Uterus (tissue), 2 donors: ENCODE data around the gene SLX4IP.

Experiments
- POLR2A ChIP-seq, 2 donors: fragments of 450-650 bp; IDR thresholded peaks; one replicate each; pipeline ENCODE4 v1.6.1; 2016; ENCODE audit warnings: antibody characterized with exemption in 2 of 2, mild to moderate bottlenecking in 1 of 2, moderate library complexity in 1 of 2
- TF ChIP-seq, protein P1 (sequence below), 4 experiments: fragments of 200-600 bp in 2 of 4; fragments of 450-650 bp in 2 of 4; sonication (generic) in 2 of 4; IDR thresholded peaks; one replicate each; pipeline ENCODE4 v1.5.1; 2016 to 2019; ENCODE audit warnings: antibody characterized with exemption in 4 of 4, mild to moderate bottlenecking in 2 of 4, moderate library complexity in 1 of 4

DNA sequence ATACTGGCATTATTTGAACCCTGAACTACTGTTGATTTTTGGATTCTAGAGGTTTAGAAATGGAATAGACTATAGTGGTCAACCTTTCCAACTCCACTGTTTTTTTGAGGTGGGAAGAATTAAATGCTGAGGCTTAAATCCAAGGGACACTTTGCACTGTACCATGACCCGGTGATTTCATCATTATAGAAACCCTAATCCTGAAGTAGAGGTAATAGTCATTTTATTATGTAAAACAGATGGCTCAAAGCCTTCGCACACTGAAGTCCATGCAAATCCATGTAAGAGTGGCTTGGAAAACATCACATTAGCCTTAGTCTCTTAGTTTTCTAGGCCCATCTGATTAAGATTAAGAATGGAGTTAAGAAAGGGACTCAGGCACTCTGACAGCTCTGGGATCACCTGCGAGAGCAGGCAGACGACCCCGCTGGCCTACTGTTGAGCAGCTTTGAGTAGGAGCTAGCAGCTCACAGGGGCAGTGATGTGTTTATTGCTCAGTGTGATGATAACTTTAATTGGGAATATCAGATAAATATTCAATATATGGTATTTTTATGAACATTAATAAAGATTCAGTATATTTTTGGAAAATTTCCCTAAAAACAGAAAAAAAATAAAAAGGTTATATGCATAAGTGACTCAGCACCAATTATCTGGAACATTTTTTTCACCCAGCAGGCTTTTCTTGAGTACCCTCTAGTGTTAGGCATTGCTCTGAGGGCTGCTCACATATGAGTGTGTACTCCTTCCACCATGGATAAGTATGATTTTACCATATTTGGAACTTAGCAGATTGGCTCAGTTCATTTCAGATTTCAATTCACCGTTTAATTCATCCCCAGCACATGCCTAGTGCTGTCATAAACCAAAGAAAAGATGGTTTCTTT, 13.4 kb downstream of the SLX4IP start:
- TF ChIP-seq, protein P1, sequence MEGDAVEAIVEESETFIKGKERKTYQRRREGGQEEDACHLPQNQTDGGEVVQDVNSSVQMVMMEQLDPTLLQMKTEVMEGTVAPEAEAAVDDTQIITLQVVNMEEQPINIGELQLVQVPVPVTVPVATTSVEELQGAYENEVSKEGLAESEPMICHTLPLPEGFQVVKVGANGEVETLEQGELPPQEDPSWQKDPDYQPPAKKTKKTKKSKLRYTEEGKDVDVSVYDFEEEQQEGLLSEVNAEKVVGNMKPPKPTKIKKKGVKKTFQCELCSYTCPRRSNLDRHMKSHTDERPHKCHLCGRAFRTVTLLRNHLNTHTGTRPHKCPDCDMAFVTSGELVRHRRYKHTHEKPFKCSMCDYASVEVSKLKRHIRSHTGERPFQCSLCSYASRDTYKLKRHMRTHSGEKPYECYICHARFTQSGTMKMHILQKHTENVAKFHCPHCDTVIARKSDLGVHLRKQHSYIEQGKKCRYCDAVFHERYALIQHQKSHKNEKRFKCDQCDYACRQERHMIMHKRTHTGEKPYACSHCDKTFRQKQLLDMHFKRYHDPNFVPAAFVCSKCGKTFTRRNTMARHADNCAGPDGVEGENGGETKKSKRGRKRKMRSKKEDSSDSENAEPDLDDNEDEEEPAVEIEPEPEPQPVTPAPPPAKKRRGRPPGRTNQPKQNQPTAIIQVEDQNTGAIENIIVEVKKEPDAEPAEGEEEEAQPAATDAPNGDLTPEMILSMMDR (IDR thresholded peaks at IDR 0.05) = no peak
- TF ChIP-seq POLR2A (IDR thresholded peaks at IDR 0.05) = no peak
